GM12892 (cell line): ENCODE results near the gene TFPT.

Experiments used
- POLR2A ChIP-seq: IDR thresholded peaks from 2 replicates; pipeline ENCODE4 v1.6.1; 2011; ENCODE audit warnings: low read depth, low read length, control low read depth
- POLR2AphosphoS5 ChIP-seq: IDR thresholded peaks from 2 replicates; pipeline ENCODE4 v1.6.1; 2011; ENCODE audit warnings: low read depth, low read length, control low read depth
- TAF1 ChIP-seq: IDR thresholded peaks from 2 replicates; pipeline ENCODE4 v1.6.1; 2011; ENCODE audit warnings: low read depth, mild to moderate bottlenecking, control low read depth, low read length, borderline replicate concordance

- TF ChIP-seq POLR2A (no peak), POLR2AphosphoS5 (no peak), TAF1 (no peak)
Measured at GRCh38 chr19:54095136-54095858, 20.2 kb downstream of the TFPT start.
